Measurements from ENCODE around the gene RPL38. TPM values are rescaled to one million over a fixed set of nuclear protein-coding genes. Genes with fewer than 3 reads are reported as not detected.

RPL38 gene
- total RNA-seq, 6 experiments from 2014 or later: 161 to 313 (median 282) TPM

GRCh38 chr17:74250324-74250995, 47.0 kb downstream of the RPL38 start:
- ATAC-seq (no peak), DNase-seq (no peak)
- Histone ChIP-seq H3K9me3 (no peaks in the 10 kb centered on the region), H3K27me3 (no peaks in the 10 kb centered on the region), H3K4me1 (no peaks in the 10 kb centered on the region), H3K36me3 (no peaks in the 10 kb centered on the region), H3K4me3 (no peak overlapping the region), H3K27ac (no peak overlapping the region)
- TF ChIP-seq CTCF (IDR thresholded peaks at IDR 0.05) (no peak), POLR2A (IDR thresholded peaks at IDR 0.05) (no peak)
- 53% methylated on average over 4 of the region's 12 CpGs for WGBS (ENCODE audit: insufficient coverage, low coverage, low lambda C conversion rate, missing lambda C conversion rate)
- intact Hi-C loops (cut with DNase I): no loop called here

- ATAC-seq: no peak
- Histone ChIP-seq H3K27me3 (no peaks in the 10 kb centered on the region), H3K4me3 (no peak overlapping the region), H3K4me1 (no peaks in the 10 kb centered on the region), H3K27ac (no peak overlapping the region), H3K36me3 (no peaks in the 10 kb centered on the region), H3K9me3 (no peaks in the 10 kb centered on the region)
- TF ChIP-seq POLR2A (IDR thresholded peaks at IDR 0.05) (no peak), CTCF (IDR thresholded peaks at IDR 0.05) (no peak)
- DNase-seq: no peak
- 83% methylated on average over 6 of the region's 8 CpGs for WGBS (ENCODE audit: insufficient coverage, low coverage, low lambda C conversion rate, missing lambda C conversion rate)
- intact Hi-C loops (cut with DNase I): no loop called here
Measured at GRCh38 chr17:74251051-74251450, 47.6 kb downstream of the RPL38 start.

- no peak for TF ChIP-seq POLR2A (IDR thresholded peaks at IDR 0.05)
- no peak for TF ChIP-seq CTCF (IDR thresholded peaks at IDR 0.05)
- no peaks in the 10 kb centered on the region for H3K4me1 ChIP-seq
- H3K27me3 ChIP-seq: no peaks in the 10 kb centered on the region
- no peaks in the 10 kb centered on the region for H3K36me3 ChIP-seq
- no peak for ATAC-seq
- no peak overlapping the region for H3K4me3 ChIP-seq
- intact Hi-C loops (cut with DNase I): no loop called here
- 78% methylated on average over 6 of the region's 6 CpGs for WGBS (ENCODE audit: insufficient coverage, low coverage, low lambda C conversion rate, missing lambda C conversion rate)
- no peak for DNase-seq
- H3K27ac ChIP-seq: no peak overlapping the region
- H3K9me3 ChIP-seq: no peaks in the 10 kb centered on the region
Measured at GRCh38 chr17:74251569-74251968, 48.1 kb downstream of the RPL38 start.

DNA sequence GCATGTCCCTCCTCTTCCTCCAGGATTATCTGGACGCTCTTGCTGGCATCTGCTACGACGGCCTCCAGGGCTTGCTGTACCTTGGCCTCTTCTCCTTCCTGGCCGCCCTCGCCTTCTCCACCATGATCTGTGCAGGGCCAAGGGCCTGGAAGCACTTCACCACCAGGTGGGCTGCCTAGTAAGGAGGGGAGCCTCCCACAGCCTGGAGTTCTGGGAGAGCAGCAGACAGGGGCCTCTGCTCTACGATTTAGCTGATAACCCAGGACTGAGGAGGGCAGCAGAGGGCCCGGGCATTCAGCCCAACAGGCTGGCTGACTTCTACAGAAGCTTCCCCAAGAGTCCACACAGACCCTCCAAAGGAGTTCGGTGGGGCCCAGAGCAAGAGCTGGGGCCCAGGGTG, 48.7 kb downstream of the RPL38 start:
- Histone ChIP-seq H3K27me3 (no peaks in the 10 kb centered on the region), H3K4me1 (no peaks in the 10 kb centered on the region), H3K36me3 (no peaks in the 10 kb centered on the region), H3K27ac (no peak overlapping the region), H3K9me3 (no peaks in the 10 kb centered on the region), H3K4me3 (no peak overlapping the region)
- TF ChIP-seq POLR2A (IDR thresholded peaks at IDR 0.05) (no peak), CTCF (IDR thresholded peaks at IDR 0.05) (no peak)
- ATAC-seq (no peak), DNase-seq (no peak)
- no CpG with 5 or more reads among the region's 8 CpGs for WGBS (ENCODE audit: insufficient coverage, low coverage, low lambda C conversion rate, missing lambda C conversion rate)
- intact Hi-C loops (cut with DNase I): no loop called here

Data from right lobe of liver (tissue), 6 donors.